NCI-H460 (cell line): ENCODE results near the gene WWOX. TPM values are rescaled to one million over a fixed set of nuclear protein-coding genes. Genes with fewer than 3 reads are reported as not detected.

ENCODE experiments used
- DNase-seq: peaks from one replicate; pipeline ENCODE4 v3.0.0-alpha.2; 2016; ENCODE audit warnings: low read depth; ENCODE audit errors: extremely low read depth
- total RNA-seq: library from RNA; depleted of rRNA; stranded (reverse); fragments of >200 nt; shearing (Covaris generic); gene quantifications from 2 replicates; pipeline ENCODE4 v1.2.3, GENCODE V29; 2014

Gene WWOX
- total RNA-seq, 1 experiment from 2014 or later = 11.1 TPM

- no peak for DNase-seq
Measured at GRCh38 chr16:78895681-78896080, 796.2 kb downstream of the WWOX start.

- no peak for DNase-seq
Measured at GRCh38 chr16:78896280-78896679, 796.8 kb downstream of the WWOX start.

- DNase-seq = no peak
Measured at GRCh38 chr16:78897299-78897698, 797.8 kb downstream of the WWOX start.

- DNase-seq = no peak
Measured at GRCh38 chr16:78900044-78900811, 800.8 kb downstream of the WWOX start.

- no peak for DNase-seq
Measured at GRCh38 chr16:78900966-78901365, 801.5 kb downstream of the WWOX start.

GRCh38 chr16:78902321-78902720, 802.9 kb downstream of the WWOX start:
- no peak for DNase-seq

- no peak for DNase-seq
Measured at GRCh38 chr16:78903237-78903636, 803.8 kb downstream of the WWOX start.

- DNase-seq = no peak
Measured at GRCh38 chr16:78903843-78904242, 804.4 kb downstream of the WWOX start.

GRCh38 chr16:78906135-78906534, 806.7 kb downstream of the WWOX start:
- no peak for DNase-seq

- DNase-seq = no peak
Measured at GRCh38 chr16:78909226-78909625, 809.8 kb downstream of the WWOX start.

GRCh38 chr16:78915811-78916345, 816.4 kb downstream of the WWOX start:
- no peak for DNase-seq

- no peak for DNase-seq
Measured at GRCh38 chr16:78916928-78917545, 817.6 kb downstream of the WWOX start.

- DNase-seq = no peak
Measured at GRCh38 chr16:78918805-78919305, 819.4 kb downstream of the WWOX start.

- no peak for DNase-seq
Measured at GRCh38 chr16:78919852-78920251, 820.4 kb downstream of the WWOX start.

- no peak for DNase-seq
Measured at GRCh38 chr16:78920621-78921020, 821.2 kb downstream of the WWOX start.

GRCh38 chr16:78925083-78925767, 825.8 kb downstream of the WWOX start:
- DNase-seq = no peak

- DNase-seq = no peak
Measured at GRCh38 chr16:78926723-78927210, 827.3 kb downstream of the WWOX start.

GRCh38 chr16:78927766-78928165, 828.3 kb downstream of the WWOX start:
- no peak for DNase-seq

- DNase-seq = no peak
Measured at GRCh38 chr16:78929841-78930240, 830.4 kb downstream of the WWOX start.

GRCh38 chr16:78930561-78930960, 831.1 kb downstream of the WWOX start:
- DNase-seq = no peak

- no peak for DNase-seq
Measured at GRCh38 chr16:78931267-78931666, 831.8 kb downstream of the WWOX start.
